Measurements from ENCODE around the gene PDE11A.
A peak's percentile ranks its signal among the peaks of the same experiment; 100 is the strongest.
"Not testable (repeated sequence)": the region's sequence is repeated elsewhere in the genome, so short reads cannot be mapped to it uniquely, and the experiment has no call there.

The PDE11A gene

GRCh38 chr2:177812713-177813396 lies 259.7 kb downstream of the PDE11A start:
- DNase-seq = no peak

- DNase-seq = no peak
These were observed 261.7 kb downstream of the PDE11A start for GRCh38 chr2:177810906-177811305.

- no peak for DNase-seq
These were observed 263.4 kb downstream of the PDE11A start for GRCh38 chr2:177808984-177809809.

GRCh38 chr2:177806025-177806424 lies 266.6 kb downstream of the PDE11A start:
- DNase-seq = no peak

- DNase-seq = peak; percentile 7
These were observed 273.0 kb downstream of the PDE11A start for GRCh38 chr2:177799531-177799930.

GRCh38 chr2:177797808-177798207 lies 274.8 kb downstream of the PDE11A start:
- DNase-seq = no peak

GRCh38 chr2:177796654-177797415 lies 275.7 kb downstream of the PDE11A start:
- no peak for DNase-seq

- no peak for DNase-seq
These were observed 276.6 kb downstream of the PDE11A start for GRCh38 chr2:177796011-177796410.

- not testable (repeated sequence) for DNase-seq
These were observed 287.4 kb downstream of the PDE11A start for GRCh38 chr2:177785143-177785542.

- no peak for DNase-seq
These were observed 287.9 kb downstream of the PDE11A start for GRCh38 chr2:177784745-177785067.

GRCh38 chr2:177783835-177784744 lies 288.5 kb downstream of the PDE11A start:
- peak; percentile 41 for DNase-seq

- DNase-seq = no peak
These were observed 289.5 kb downstream of the PDE11A start for GRCh38 chr2:177783091-177783490.

GRCh38 chr2:177782613-177783012 lies 290.0 kb downstream of the PDE11A start:
- no peak for DNase-seq

- DNase-seq = no peak
These were observed 294.1 kb downstream of the PDE11A start for GRCh38 chr2:177778472-177778871.

GRCh38 chr2:177772529-177772928 lies 300.0 kb downstream of the PDE11A start:
- DNase-seq = peak; percentile 10

GRCh38 chr2:177771191-177771590 lies 301.4 kb downstream of the PDE11A start:
- DNase-seq = no peak

GRCh38 chr2:177767768-177768167 lies 304.8 kb downstream of the PDE11A start:
- no peak for DNase-seq

GRCh38 chr2:177765698-177766097 lies 306.9 kb downstream of the PDE11A start:
- no peak for DNase-seq

GRCh38 chr2:177763531-177764265 lies 308.9 kb downstream of the PDE11A start:
- DNase-seq = peak; percentile 80

- DNase-seq = no peak
These were observed 313.1 kb downstream of the PDE11A start for GRCh38 chr2:177759443-177759842.

GRCh38 chr2:177758591-177759371 lies 313.8 kb downstream of the PDE11A start:
- no peak for DNase-seq
